ENCODE data around the gene UBE2D2.

Gene UBE2D2

DNA sequence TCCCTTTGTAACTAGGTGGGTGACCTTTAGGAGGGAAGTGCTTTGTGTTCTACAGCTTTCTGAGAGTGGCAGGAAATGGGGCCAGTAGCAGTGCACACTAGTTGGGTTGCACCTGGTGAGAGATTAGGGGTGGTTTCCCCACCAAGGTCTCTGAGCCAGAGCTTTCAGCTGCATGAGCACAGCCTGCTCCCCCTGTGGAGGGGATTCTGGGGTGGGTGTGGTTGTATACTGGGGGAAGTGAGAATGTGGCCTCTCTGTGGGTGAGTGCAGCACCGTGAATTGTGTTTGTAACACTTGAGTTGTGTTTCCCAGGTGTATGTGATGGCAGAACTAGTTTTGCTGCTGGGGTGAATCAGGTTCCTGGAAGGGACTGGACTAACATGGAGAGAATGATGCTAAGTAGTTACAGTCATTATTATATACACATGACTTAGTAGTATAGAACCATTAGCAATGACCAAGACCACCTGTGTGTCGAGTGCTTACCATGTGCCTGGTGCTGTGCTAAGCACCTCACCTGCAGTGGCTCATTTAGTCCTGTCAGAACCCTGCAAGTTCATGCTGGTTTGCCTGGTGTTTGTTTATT lies 75.2 kb downstream of the UBE2D2 start:
- no peak for DNase-seq (ENCODE audit: low spot score)

DNA sequence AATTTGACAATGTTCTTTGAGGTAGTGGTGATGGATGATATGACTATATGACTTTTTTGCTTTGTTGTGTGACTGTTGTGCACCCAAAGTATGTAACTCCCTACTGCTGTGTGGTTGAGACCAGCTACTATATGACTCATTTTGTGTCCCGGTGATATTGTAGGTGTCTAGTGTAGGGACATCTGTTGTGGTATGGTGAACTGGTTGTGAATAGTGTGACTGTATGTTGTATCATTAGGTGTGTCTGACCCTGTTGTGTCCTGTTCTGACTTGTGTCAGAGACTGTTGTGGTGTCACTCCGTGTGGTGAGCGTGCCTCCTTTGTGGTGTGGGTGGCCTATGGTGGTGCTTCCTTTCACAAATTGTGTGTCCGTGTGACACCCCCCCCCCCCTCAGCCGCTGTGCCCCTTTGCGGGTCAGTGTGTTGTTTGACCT lies 75.9 kb downstream of the UBE2D2 start:
- DNase-seq (ENCODE audit: low spot score), result peak; percentile 44

DNA sequence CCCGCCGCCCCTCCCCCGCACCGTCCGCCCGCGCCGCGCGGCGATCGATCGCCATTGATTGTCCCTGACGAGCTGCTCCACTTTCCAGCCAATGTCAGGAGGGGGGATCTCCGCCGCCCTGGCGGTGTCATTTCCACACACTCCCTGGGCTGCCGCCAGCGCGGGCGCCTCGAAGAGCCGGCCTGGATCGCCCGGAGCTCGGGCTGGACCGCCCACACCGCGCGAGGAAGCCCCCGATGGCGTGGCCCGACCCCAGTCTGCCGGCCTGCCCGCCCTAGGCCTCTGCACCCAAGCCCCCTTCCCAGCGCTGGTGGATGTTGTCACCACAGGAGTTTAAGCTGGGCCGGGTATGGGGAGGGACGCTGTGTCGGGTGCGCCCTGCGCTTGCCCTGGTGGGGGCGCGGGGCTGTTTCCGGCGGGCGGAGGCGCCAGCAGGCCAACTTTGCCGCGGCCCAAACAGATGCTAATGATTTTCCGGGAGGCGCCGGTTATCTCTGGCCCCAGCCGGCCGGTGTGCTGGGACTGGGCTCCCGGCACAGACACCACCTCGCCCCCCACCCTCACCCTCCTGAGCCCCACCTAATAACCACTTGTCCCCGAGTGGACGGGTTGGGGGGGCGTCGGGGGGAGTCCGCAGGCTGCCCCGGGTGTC lies 76.4 kb downstream of the UBE2D2 start:
- DNase-seq (ENCODE audit: low spot score), result no peak

DNA sequence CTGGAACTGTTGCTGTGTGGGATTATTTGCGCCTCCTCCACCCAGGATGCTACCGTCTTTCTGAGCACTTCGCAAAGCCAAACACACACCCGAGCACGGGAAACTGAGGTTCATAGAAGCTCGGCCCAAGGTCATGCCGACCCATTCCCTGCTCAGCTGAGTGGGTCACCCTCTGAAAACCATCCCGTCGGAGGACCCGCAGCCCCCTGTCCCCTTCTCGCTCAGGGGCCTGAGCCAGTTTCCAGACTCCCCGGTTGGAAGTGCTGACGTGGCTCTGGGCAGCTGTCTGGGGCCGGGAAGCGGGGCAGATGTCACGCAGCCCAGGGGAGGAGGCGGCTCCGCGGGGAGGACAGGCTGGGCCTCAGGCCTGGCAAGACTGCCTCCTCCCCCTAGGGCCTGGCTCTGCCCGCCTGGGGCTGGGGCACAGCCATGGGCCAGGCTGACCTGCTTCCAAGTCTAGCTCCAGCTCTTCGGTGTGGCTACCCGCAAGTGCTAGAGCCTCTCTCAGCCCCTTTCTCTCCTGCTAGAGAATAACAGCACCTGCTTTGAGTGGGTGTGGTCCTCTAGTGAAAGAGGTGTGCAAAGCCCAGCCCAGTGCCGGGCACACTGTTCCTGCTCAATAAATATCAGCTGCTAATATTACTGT lies 77.1 kb downstream of the UBE2D2 start:
- no peak for DNase-seq (ENCODE audit: low spot score)

DNA sequence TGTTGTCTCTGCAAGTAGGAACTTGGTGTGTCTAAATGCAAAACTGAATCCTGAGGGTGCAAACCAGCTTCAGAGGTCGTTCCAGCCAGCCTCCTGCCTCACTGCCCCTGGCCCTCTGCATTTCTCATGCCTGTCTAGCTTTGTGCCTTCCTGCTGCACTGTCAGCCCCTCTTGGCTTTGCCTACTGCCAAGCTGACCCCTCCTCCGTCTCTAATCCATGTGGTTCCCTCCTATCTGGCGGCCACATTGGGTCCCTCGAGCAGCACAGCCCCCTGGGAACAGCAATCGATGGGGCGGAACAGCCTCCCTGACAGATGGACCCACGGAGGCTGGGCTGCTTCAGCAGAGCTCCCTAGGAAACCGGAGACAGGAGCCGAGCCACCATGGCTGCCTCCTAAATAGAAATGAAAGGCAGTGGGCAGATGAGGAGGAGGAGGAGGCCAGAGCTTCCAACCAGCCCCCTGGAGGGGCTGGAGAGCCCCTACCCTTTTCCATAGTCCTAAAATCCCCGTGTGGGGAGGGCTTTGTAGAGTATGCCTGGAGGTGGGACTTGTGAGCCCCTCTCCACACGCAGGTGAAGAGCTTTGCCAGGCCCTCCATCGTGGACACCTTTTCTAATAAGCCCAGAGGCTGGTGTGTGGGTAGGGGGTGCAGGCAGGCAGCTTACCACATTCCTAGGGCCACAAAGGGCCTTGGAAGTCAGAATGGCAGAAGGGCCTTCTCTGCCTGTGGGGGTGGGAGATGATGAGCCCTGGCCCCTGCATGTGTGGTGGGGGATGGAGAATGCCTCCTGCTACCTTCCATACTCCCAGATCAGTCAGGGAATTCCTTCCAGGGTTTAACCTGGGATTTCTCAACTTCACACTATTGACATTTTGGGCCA lies 77.8 kb downstream of the UBE2D2 start:
- no peak for DNase-seq (ENCODE audit: low spot score)

DNA sequence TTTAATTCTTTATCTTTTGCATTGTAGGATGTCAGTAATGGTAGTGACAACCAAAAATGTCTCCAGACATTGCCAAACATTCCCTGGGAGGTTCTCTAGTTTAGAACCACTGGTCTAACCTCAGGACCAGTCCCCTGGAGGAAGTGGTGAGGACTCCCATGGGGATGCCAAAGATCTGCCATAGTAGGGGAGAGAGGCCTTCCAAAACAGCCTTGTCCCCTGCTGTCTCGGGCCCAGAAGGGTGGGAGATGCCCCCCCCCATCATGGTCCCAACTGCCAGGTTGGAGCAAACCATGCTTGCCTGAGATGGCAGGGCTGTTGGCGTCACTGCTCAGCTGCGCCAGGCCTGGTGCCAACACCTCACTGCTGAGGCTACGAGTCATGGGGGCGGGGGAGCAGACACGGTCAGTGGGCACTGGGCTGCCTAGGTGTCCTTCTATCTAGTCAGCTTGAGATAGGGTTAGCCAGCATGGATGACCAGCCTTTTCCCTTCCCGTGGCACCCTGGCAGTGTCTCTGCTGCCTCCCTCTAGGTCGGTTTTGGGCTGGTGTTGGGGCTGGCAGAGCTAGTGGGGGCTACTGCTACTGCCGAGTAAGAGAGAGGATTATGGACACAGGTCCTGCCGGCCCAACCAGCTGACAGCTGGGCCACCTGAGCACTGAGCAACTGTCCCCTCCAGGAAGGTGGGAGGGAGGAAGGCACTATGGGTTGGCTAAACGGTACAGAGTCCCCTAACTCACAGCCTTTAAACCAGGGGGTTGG lies 78.7 kb downstream of the UBE2D2 start:
- DNase-seq (ENCODE audit: low spot score), result no peak

DNA sequence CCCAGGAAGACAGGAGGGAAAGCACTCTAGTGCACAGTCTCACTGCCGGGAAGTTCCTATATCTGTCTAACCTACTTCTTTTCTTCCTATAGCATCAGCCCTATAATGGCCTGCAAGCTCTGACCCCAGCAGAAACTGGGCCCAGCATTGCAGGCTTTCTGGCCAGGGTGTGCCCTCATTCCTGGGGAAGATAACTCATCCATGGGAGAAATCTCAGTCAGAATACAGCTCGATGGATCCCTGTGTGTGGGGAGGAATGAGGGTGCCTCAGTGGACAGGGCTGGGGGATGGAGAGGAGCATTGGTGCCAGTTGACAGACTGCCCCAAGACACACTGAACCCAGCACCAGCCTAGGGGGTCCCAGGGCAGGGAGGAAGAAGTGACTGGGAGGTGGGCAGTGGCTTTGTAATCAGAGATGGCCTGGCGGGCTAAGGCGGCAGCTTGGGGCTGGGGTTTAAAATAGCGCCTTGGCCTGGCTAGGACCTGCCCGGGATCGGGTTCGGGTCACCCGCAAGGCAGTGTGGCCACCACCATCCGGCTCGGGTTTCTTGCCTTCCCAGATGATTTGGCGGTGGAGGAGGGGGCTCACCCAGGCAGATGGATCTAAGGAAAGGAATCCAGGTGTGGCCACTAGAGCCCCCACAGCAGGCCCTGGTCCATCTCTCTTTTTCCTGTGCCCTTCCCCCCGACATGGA lies 79.4 kb downstream of the UBE2D2 start:
- no peak for DNase-seq (ENCODE audit: low spot score)

DNA sequence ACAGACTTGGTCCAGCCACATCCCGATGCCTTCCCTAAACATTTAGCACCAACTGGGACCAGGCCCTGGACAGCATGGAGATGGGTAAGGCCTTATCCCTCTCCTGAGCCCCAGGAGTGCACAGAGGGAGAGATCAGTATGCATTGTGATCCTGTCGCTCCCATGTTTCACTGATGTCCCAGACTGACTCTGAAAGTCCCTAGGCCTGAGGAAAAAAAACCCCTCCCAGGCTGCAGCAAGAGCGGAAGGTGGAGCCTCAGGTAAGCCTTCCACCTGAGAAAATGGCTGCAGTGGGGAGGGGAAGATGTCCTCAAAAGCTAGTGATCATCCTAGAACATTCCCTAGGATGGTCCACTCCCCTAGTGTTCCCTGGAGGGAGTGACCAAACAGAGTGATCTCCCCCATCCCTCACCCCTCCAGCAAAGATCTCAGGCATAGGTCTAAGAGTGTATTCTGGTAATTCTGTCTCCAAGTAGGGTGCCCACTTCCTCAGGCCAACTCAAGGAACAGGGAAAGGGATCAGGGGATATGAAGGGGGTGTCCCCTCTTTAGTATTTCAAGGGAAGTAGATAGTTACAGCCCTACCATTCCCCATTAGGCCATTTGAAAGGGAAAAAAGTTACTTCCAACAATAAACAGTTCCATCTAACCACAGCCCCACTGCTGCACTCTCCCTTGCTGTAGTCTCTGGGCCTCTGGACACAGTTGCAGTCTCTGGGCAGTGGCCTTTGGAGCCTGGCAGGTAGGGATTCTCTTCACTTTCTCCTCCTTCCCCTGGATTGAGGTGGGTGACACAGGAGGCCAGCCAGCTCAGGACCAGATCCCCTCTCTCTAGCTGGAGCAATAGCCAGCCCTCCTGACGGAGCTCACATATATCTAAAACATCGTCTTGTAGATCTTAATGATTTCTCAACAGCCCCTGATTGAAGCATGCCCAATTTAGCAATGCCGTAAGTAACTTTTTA lies 80.3 kb downstream of the UBE2D2 start:
- DNase-seq (ENCODE audit: low spot score), result no peak

DNA sequence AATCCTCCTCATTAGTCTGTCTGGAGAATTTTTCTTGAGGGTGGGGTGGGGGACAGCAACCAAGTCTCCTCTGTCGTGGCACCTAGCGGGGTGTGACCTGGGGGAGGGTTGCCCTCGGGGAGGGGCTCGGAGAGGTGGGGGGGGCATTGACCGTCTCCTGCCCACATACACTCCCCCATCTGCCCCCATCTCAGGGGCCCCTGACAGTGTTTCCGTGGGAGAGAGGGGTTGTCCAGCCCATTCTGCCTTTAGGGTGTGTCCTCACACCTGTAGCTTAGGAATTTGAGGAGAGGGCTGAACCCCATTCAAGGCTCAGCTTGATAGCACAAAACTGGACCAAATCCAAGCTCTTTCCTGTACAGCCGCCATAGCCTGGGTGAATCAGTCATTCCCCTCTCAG lies 81.1 kb downstream of the UBE2D2 start:
- no peak for DNase-seq (ENCODE audit: low spot score)

DNA sequence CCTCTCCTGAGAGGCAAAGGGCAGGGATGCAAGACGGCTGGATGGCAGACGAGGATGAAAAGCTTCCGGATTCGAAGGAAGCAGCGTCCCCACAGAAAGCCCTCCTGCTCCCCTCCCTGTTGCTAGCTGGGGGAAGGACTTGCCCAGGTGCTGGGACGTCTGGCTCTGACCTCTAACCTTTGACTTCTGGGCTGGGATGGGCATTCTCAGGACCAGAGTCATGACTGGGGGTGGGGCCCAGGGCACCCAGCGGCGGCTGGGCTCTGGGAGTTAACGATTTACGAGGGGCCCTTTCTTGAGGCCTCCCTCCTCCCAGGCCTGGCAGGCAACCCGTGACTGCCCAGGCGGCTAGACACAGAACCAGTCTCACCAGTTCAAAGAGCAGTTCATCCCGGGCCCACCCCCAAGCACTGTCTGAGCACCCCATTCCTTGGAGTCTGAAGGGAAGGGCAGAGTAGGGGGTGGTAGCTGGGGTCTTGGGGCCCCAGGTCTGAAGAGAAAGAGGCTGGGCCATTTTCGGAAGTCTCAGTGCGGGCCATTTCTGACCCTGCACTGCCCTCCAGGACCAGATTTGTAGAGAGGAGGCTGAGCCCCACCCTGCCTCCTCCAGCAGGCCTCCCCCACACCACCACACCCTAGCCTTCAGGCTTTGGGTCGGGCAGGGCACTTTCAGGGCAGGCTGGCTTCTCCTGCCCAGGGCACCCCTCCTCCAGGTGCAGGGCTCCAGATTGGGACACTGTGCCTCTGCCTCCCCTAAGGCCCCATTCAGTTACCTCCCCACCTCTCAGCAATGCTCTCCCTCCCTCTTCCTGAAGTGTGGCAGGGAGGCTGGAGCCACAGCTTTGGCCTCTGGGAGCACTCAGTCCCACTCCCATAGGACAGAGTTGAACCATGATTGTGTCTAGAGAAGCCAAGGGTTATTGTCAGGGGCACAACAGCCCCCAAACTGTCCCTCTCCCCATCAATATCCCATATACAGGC lies 82.0 kb downstream of the UBE2D2 start:
- no peak for DNase-seq (ENCODE audit: low spot score)

DNA sequence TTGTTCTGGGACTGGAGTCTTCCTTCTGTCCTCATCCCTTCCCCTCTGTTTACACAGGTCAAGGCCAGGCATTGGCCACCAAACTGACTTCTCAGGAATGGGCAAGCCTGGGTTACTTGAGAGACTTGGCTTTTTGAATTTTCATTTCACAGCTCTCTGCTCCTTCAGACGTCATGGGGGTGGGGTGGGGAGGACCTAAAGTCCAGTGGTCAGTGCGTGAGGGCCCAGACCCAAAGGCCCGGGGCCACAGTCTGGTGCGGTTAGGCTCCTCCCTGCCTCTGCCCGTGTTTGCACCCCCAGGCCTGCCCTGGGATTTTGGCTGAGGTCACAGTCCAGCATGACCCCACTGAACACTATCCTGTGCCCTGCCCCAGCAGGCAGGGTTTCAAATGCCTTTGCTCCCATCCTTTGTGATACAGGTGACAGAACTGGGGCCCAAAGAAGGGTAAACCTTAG lies 82.9 kb downstream of the UBE2D2 start:
- no peak for DNase-seq (ENCODE audit: low spot score)

DNA sequence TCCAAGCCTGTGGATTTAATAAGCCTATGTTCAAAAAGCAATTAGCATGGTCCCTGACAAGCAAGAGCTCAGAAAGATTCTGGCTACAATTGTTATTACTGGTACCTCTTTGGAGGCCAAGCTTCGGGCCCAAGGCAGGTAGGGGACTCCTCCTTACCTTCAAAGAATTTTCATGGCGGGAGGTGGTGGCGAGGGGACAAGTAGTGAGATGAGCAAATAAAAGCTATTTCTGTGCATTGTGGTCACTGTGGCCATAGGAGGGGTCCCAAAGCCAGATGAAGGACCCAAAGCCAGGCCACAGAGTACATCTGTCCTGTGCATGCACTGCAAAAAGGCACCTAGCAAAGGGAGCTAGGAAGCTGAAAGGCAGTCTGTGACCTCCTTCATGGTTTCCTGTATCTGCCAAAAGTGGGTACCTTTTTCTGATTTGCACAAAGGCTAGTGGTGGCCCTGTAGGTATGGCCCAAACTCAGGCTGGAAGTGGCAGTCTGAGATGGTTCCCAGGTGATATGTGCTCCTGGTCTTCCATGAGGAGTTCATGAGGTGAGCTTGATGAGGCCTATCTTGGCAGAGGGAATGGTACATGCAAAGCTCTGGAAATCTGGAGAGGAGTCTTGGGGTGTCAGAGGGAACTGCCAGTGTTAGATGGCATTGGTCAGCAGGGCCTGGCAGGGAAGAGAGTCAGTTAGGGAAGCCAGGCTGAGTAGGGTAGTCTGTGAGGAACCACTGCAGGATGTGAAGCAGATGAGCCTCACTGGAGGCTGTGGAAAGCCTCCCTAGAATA lies 83.7 kb downstream of the UBE2D2 start:
- no peak for DNase-seq (ENCODE audit: low spot score)

DNA sequence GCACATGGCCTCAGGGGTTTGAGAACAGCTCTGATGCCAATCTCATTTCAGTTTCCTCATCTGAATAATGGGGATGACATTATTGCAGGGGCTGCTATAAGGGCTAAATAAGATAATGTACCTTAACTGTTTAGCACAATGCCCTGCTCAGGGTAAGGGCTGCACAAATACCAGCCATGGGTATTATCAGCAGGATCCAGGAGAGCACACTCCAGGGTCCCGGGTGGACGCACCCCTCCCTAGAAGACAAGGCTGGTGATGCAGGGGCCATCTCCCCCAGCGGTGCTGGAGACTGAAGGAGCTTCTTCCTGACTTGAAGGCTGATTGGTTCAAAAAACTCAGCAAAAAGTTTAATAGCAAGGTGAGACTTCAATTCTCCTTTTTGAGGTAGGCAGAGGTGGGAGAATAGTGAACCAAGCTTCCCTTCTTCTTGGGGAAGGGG lies 84.3 kb downstream of the UBE2D2 start:
- no peak for DNase-seq (ENCODE audit: low spot score)

DNA sequence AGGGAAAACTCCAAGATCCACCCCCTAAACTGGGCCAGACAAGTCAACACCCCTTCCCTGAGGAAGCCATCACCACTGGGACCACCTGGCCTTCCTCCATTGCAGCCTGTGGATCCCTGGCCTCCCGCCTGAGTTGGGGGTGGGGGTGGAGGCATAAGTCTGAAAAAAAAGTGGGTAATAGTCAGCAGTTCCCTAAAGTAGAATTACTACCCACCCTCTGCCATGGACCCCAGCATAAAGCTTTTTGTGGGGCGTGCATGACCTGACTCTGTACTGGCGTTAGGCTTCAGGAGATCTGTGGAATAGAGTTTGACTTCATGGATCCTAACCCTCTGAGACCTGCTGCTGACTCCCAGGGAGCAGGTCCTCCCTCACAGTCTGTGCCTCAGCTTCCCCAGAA lies 85.0 kb downstream of the UBE2D2 start:
- DNase-seq (ENCODE audit: low spot score), result no peak

DNA sequence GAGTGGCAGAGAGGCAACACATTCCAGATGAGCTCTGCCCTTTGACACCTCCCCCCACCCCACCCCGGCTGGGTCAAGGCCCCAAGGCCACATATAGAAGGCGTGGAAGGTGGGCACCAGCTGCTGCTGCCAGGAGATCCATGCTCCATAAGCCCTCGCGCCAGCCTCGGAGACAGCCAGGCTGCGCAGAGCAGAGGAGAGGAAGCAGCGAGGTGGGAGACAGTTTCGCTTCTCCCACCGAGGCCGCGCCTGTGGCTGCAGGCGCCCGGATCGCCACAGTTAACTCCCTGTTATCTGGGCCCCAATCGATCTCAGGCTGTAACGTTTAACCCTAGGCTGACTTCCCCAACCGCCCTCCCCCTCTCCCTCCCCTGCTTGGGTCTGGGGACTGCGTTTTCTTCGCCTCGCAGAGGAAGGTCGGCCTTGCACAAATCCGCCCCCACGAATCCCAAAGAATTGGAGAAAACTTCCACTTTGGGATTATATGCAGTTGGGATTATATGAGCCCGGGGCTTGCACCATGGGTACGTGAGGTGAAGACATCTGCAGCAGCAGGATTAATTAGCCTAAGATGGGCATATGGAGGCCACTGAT lies 85.9 kb downstream of the UBE2D2 start:
- DNase-seq (ENCODE audit: low spot score), result no peak

DNA sequence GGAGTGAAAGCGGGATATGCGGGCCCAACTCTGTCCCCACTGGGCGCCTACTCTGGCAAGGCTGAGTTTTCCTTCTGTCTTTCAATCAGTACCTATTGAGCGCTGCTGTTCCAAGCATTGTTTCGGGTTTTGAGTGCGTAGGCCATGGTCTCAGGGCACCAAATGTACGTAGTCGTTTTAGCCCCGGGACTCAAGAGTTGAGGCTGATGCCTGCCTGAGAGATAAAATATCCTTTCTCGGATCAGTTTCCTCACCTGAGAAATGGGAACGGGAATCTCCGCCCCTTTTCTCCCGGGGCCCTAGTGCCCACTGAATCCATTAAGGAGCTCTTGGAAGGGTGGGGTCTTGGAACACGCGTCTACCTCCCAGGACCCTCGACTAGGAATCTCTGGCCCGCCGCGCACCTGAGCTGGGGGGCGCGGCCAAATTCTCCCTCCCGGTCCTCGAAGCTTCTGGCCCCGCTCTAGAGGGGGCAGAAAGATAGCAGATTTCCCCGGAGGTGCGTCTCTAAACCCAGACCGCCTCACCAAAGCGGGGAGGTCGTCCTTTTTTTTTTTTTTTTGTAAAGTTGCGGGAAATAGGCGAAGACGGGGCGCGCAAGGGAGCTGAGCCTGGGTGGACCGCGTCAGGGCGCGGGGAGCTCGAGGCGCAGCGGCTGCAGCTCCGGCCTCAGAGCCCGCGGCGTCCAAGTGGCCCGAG lies 86.5 kb downstream of the UBE2D2 start:
- DNase-seq (ENCODE audit: low spot score), result no peak

Measured in RKO (cell line).